Thyroid gland (tissue), 4 donors: ENCODE results near the gene C2orf80. TPM values are rescaled to one million over a fixed set of nuclear protein-coding genes. Genes with fewer than 3 reads are reported as not detected.

Experiments
- DNase-seq, 2 donors: peaks; one replicate each; pipeline ENCODE4 v3.0.0-alpha.2; 2019
- H3K27ac ChIP-seq, 3 donors: fragments of 200-600 bp; sonication (generic); 1 replicate in 2 of 3; 2 replicates in 1 of 3; pipeline ENCODE4 v1.5.1; 2016 to 2019; ENCODE audit warnings: mild to moderate bottlenecking in 1 of 3, moderate library complexity in 1 of 3
- H3K27me3 ChIP-seq: fragments of 200-600 bp; sonication (generic); one replicate; pipeline ENCODE4 v1.5.1; 2019
- H3K36me3 ChIP-seq, 2 donors: fragments of 200-600 bp; sonication (generic); one replicate each; pipeline ENCODE4 v1.5.1; 2016 to 2019
- H3K4me1 ChIP-seq, 2 donors: fragments of 200-600 bp; sonication (generic); one replicate each; pipeline ENCODE4 v1.5.1; 2017 to 2019
- H3K4me3 ChIP-seq, 3 donors: fragments of 200-600 bp; sonication (generic); replicated peaks in 1 of 3; 1 replicate in 2 of 3; 2 replicates in 1 of 3; pipeline ENCODE4 v1.5.1; 2016; ENCODE audit warnings: mild to moderate bottlenecking in 1 of 3
- H3K9me3 ChIP-seq: fragments of 200-600 bp; sonication (generic); one replicate; pipeline ENCODE4 v1.5.1; 2017
- POLR2A ChIP-seq, 2 donors: fragments of 450-650 bp; IDR thresholded peaks; one replicate each; pipeline ENCODE4 v1.6.1; 2017; ENCODE audit warnings: antibody characterized with exemption in 2 of 2, mild to moderate bottlenecking in 2 of 2, moderate library complexity in 1 of 2
- WGBS, 2 donors: methylation state at CpG; one replicate each; pipeline ENCODE4 v1.1.5; 2017; 5-methylcytosine and 5-hydroxymethylcytosine counted together
- intact Hi-C: fragments of 100-400 bp; cut with DNase I; formaldehyde crosslinking; loops from one replicate; pipeline ENCODE4 v1.15.1; 2023
- total RNA-seq, 4 donors: library from RNA; depleted of rRNA; stranded (reverse); fragments of >200 nt; gene quantifications; one replicate each; pipeline ENCODE4 v1.2.3, GENCODE V29; 2016
- TF ChIP-seq, protein P1 (sequence below), 6 experiments: fragments of 200-600 bp in 3 of 6; fragments of 450-650 bp in 3 of 6; sonication (generic) in 3 of 6; IDR thresholded peaks; one replicate each; pipeline ENCODE4 v1.5.1; 2016 to 2019; ENCODE audit warnings: antibody characterized with exemption in 6 of 6, mild to moderate bottlenecking in 2 of 6, inconsistent platforms in 1 of 6, moderate library complexity in 1 of 6

Gene C2orf80
- total RNA-seq, 4 donors from 2014 or later = not detected

DNA sequence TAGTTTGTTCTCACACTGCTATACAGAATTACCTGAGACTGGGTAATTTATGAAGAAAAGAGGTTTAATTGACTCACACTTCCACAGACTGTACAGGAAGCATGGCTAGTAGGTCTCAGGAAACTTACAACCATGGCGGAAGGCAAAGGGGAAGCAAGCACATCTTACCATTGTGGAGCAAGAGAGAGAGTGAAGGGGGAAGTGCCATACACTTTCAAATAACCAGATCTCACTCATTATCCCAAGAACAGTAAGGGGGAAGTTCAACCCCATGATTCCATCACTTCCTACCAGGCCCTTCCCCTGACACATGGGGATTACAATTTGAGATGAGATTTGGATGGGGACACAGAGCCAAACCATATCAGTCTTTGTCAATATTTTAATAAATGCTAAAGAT, 38.9 kb downstream of the C2orf80 start:
- no peak for TF ChIP-seq POLR2A (IDR thresholded peaks at IDR 0.05)
- TF ChIP-seq, protein P1, sequence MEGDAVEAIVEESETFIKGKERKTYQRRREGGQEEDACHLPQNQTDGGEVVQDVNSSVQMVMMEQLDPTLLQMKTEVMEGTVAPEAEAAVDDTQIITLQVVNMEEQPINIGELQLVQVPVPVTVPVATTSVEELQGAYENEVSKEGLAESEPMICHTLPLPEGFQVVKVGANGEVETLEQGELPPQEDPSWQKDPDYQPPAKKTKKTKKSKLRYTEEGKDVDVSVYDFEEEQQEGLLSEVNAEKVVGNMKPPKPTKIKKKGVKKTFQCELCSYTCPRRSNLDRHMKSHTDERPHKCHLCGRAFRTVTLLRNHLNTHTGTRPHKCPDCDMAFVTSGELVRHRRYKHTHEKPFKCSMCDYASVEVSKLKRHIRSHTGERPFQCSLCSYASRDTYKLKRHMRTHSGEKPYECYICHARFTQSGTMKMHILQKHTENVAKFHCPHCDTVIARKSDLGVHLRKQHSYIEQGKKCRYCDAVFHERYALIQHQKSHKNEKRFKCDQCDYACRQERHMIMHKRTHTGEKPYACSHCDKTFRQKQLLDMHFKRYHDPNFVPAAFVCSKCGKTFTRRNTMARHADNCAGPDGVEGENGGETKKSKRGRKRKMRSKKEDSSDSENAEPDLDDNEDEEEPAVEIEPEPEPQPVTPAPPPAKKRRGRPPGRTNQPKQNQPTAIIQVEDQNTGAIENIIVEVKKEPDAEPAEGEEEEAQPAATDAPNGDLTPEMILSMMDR (IDR thresholded peaks at IDR 0.05) = no peak
- no peaks in the 10 kb centered on the region for H3K9me3 ChIP-seq
- H3K4me1 ChIP-seq = no peaks in the 10 kb centered on the region
- H3K4me3 ChIP-seq = no peak overlapping the region
- no peak overlapping the region for H3K27ac ChIP-seq
- 82 to 89% methylated on average over 1 of the region's 1 CpG for WGBS, 2 donors
- DNase-seq = no peak
- no peaks in the 10 kb centered on the region for H3K27me3 ChIP-seq
- no peaks in the 10 kb centered on the region for H3K36me3 ChIP-seq
- intact Hi-C loops = no loop called here

DNA sequence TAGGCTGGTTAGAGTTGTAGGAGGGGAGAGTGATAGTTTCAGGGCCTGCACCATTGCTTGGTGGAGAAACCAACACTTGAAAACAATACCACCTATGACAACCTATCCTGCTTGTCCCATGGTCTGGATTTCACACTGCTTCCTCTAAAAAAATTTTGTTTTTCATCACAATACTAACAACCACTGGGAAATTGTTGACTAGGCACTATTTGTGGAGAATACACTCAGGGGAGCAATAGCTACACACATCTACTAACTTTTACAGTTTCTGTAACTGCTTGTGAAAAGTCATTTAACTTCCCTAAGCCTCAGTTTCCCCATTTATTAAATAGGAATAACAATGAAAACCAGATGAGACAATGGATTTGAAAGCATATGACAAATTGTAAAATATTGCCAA, 39.7 kb downstream of the C2orf80 start:
- intact Hi-C loops = no loop called here
- no peaks in the 10 kb centered on the region for H3K27me3 ChIP-seq
- H3K4me1 ChIP-seq = no peaks in the 10 kb centered on the region
- H3K36me3 ChIP-seq = no peaks in the 10 kb centered on the region
- TF ChIP-seq POLR2A (IDR thresholded peaks at IDR 0.05) = no peak
- TF ChIP-seq, protein P1 (IDR thresholded peaks at IDR 0.05) = no peak
- H3K27ac ChIP-seq = no peak overlapping the region
- H3K9me3 ChIP-seq = no peaks in the 10 kb centered on the region
- DNase-seq = no peak
- no peak overlapping the region for H3K4me3 ChIP-seq

GRCh38 chr2:208148803-208149202, 41.0 kb downstream of the C2orf80 start:
- intact Hi-C loops = no loop called here
- DNase-seq = no peak
- Histone ChIP-seq H3K4me3 (no peak overlapping the region), H3K36me3 (no peaks in the 10 kb centered on the region), H3K27me3 (no peaks in the 10 kb centered on the region), H3K4me1 (no peaks in the 10 kb centered on the region), H3K9me3 (no peaks in the 10 kb centered on the region), H3K27ac (no peak overlapping the region)
- TF ChIP-seq, protein P1 (IDR thresholded peaks at IDR 0.05) = no peak
- no peak for TF ChIP-seq POLR2A (IDR thresholded peaks at IDR 0.05)
- WGBS, 2 donors = 64 to 75% methylated on average over 2 of the region's 2 CpGs

- Histone ChIP-seq H3K27ac (no peak overlapping the region), H3K4me3 (no peak overlapping the region), H3K4me1 (no peaks in the 10 kb centered on the region), H3K9me3 (no peaks in the 10 kb centered on the region), H3K27me3 (no peaks in the 10 kb centered on the region), H3K36me3 (no peaks in the 10 kb centered on the region)
- no peak for TF ChIP-seq POLR2A (IDR thresholded peaks at IDR 0.05)
- TF ChIP-seq, protein P1 (IDR thresholded peaks at IDR 0.05) = no peak
- WGBS, 2 donors = 83 to 88% methylated on average over 3 of the region's 3 CpGs
- intact Hi-C loops = no loop called here
- no peak for DNase-seq
These were observed 42.1 kb downstream of the C2orf80 start for GRCh38 chr2:208147759-208148158.

DNA sequence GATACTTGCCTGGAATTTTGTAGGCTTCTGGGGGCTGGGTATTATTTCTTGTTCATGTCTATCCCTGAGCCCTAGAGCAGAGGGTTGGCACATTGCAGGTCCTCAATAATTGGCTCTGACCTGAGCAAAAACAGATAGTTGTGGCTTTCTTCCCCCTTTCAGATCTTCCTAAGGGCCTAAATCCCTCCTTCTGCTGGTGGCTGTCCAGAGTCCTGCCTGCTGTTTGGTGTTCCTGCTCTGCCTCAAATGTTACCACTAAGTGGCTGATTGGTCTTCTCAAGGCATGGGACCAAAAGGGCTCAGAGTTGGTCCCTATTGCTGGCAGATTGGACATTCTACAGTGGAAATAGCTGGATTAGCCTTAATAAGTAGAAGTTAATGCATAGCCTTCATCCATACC, 42.8 kb downstream of the C2orf80 start:
- Histone ChIP-seq H3K9me3 (no peaks in the 10 kb centered on the region), H3K4me1 (no peaks in the 10 kb centered on the region), H3K4me3 (no peak overlapping the region), H3K27me3 (no peaks in the 10 kb centered on the region), H3K36me3 (no peaks in the 10 kb centered on the region), H3K27ac (no peak overlapping the region)
- TF ChIP-seq POLR2A (IDR thresholded peaks at IDR 0.05) = no peak
- TF ChIP-seq, protein P1 (IDR thresholded peaks at IDR 0.05) = no peak
- intact Hi-C loops = no loop called here
- no peak for DNase-seq
